HG03039 (cell line): ENCODE measurements around the gene CDC42EP1.
"Not testable (repeated sequence)": the region's sequence is repeated elsewhere in the genome, so short reads cannot be mapped to it uniquely, and the experiment has no call there.

Experiments
- ATAC-seq: cut with Tn5 transposase; IDR thresholded peaks from one replicate; pipeline ENCODE4 v1.9.1; 2021; ENCODE audit warnings: mild to moderate bottlenecking, moderate library complexity; ENCODE audit not compliant: unreplicated experiment

The CDC42EP1 gene

GRCh38 chr22:37609240-37610152 is 49.2 kb downstream of the CDC42EP1 start:
- ATAC-seq = no peak

- ATAC-seq = not testable (repeated sequence)
These were observed 49.8 kb downstream of the CDC42EP1 start for GRCh38 chr22:37610153-37610475.

GRCh38 chr22:37610480-37611129 is 50.3 kb downstream of the CDC42EP1 start:
- no peak for ATAC-seq

GRCh38 chr22:37611207-37611606 is 50.9 kb downstream of the CDC42EP1 start:
- ATAC-seq = no peak

GRCh38 chr22:37616201-37617083 is 56.2 kb downstream of the CDC42EP1 start:
- ATAC-seq = no peak

GRCh38 chr22:37617431-37617830 is 57.2 kb downstream of the CDC42EP1 start:
- no peak for ATAC-seq

GRCh38 chr22:37618072-37618656 is 57.9 kb downstream of the CDC42EP1 start:
- no peak for ATAC-seq

- ATAC-seq = no peak
These were observed 58.4 kb downstream of the CDC42EP1 start for GRCh38 chr22:37618674-37619073.
